Spleen (tissue), 11 donors: Measurements from ENCODE around the gene SSR4. TPM values are rescaled to one million over a fixed set of nuclear protein-coding genes. Genes with fewer than 3 reads are reported as not detected.
A peak's percentile ranks its signal among the peaks of the same experiment; 100 is the strongest.

Experiments
- DNase-seq: peaks from one replicate; pipeline ENCODE4 v3.0.0-alpha.2; 2020
- H3K27ac ChIP-seq, 8 donors: fragments of 200-600 bp; sonication (generic) in 7 of 8; 1 replicate in 4 of 8; 2 replicates in 4 of 8; pipeline versions ENCODE4 v1.5.0 to v1.8.0; 2016 to 2021; ENCODE audit warnings: inconsistent platforms in 4 of 8, mild to moderate bottlenecking in 4 of 8, moderate library complexity in 1 of 8
- H3K27me3 ChIP-seq, 7 donors: fragments of 200-600 bp; sonication (generic) in 6 of 7; replicated peaks in 1 of 7; 1 replicate in 4 of 7; 2 replicates in 3 of 7; pipeline versions ENCODE4 v1.5.0 to v1.8.0; 2016 to 2021; ENCODE audit warnings: inconsistent platforms in 3 of 7, mild to moderate bottlenecking in 1 of 7
- H3K36me3 ChIP-seq, 6 donors: fragments of 200-600 bp; sonication (generic) in 5 of 6; 1 replicate in 4 of 6; 2 replicates in 2 of 6; pipeline versions ENCODE4 v1.5.0 to v1.8.0; 2016 to 2021; ENCODE audit warnings: inconsistent platforms in 2 of 6
- H3K4me1 ChIP-seq, 6 donors: fragments of 200-600 bp; sonication (generic) in 5 of 6; 1 replicate in 3 of 6; 2 replicates in 3 of 6; pipeline versions ENCODE4 v1.5.0 to v1.8.0; 2016 to 2021; ENCODE audit warnings: inconsistent platforms in 3 of 6
- H3K4me3 ChIP-seq, 8 donors: fragments of 200-600 bp; sonication (generic) in 7 of 8; 1 replicate in 4 of 8; 2 replicates in 4 of 8; pipeline versions ENCODE4 v1.5.0 to v1.8.0; 2016 to 2021; ENCODE audit warnings: inconsistent platforms in 4 of 8, mild to moderate bottlenecking in 4 of 8, moderate library complexity in 2 of 8
- H3K9me3 ChIP-seq, 8 donors: fragments of 200-600 bp; sonication (generic) in 7 of 8; 1 replicate in 4 of 8; 2 replicates in 4 of 8; pipeline versions ENCODE4 v1.5.0 to v1.8.0; 2016 to 2021; ENCODE audit warnings: inconsistent platforms in 4 of 8
- POLR2A ChIP-seq, 3 donors: fragments of 450-650 bp; IDR thresholded peaks; one replicate each; pipeline ENCODE4 v1.5.1; 2017; ENCODE audit warnings: antibody characterized with exemption in 3 of 3, mild to moderate bottlenecking in 1 of 3
- POLR2AphosphoS5 ChIP-seq, 3 donors: sonication (generic); formaldehyde crosslinking; IDR thresholded peaks; one replicate each; pipeline ENCODE4 v1.5.1; 2017; ENCODE audit warnings: antibody characterized with exemption in 3 of 3
- WGBS, 5 donors: extraction: QIAGEN DNeasy Blood & Tissue Kit in 3 of 5; methylation state at CpG; one replicate each; pipeline versions ENCODE4 v1.1.5 to v1.1.7; 2013 to 2018; 5-methylcytosine and 5-hydroxymethylcytosine counted together
- intact Hi-C: fragments of 100-400 bp; cut with DNase I; formaldehyde crosslinking; loops from one replicate; pipeline ENCODE4 v1.15.0; 2023; ENCODE audit warnings: low total_unique reads
- polyA plus RNA-seq, 3 donors: library from polyadenylated mRNA; stranded (reverse); fragments of 200-250 nt; gene quantifications; one replicate each; pipeline ENCODE4 v1.2.1, GENCODE V29; 2013
- total RNA-seq, 7 donors: library from RNA; depleted of rRNA in 3 of 7; stranded (reverse); fragments of >200 nt in 3 of 7; fragmentation: NEBNext Ultra II Directional in 4 of 7; extraction: Animal tissue kit (Norgen Biotek cat#: 25700) in 4 of 7; gene quantifications; one replicate each; pipeline versions ENCODE4 v1.1.0 to v1.2.1, GENCODE V29; 2016 to 2021
- TF ChIP-seq, protein P1 (sequence below), 11 experiments: fragments of 200-600 bp in 7 of 11; fragments of 450-650 bp in 4 of 11; sonication (generic) in 4 of 11; IDR thresholded peaks in 8 of 11; conservative IDR thresholded peaks in 3 of 11; 1 replicate in 7 of 11; 2 replicates in 4 of 11; pipeline versions ENCODE4 v1.4.0 to v1.8.0; 2016 to 2021; ENCODE audit warnings: antibody characterized with exemption in 11 of 11, inconsistent platforms in 4 of 11, mild to moderate bottlenecking in 1 of 11
- donor health status: healthy with polysubstance abuse.
- donor health status: DM: no; HTN: no; CAD: no; lungs with moderate emphysema.
- donor health status: DM: no; HTN: no; CAD: no.
- donor health status: Bipolar disorder and iron deficiency.
- donor health status: healthy.
- donor health status: DM: no; HTN: no; CAD: no.
- donor health status: DM: yes; HTN: yes; CAD: no.

The SSR4 gene
- total and polyA plus RNA-seq, 10 donors, result 144 to 488 (median 255) TPM

DNA sequence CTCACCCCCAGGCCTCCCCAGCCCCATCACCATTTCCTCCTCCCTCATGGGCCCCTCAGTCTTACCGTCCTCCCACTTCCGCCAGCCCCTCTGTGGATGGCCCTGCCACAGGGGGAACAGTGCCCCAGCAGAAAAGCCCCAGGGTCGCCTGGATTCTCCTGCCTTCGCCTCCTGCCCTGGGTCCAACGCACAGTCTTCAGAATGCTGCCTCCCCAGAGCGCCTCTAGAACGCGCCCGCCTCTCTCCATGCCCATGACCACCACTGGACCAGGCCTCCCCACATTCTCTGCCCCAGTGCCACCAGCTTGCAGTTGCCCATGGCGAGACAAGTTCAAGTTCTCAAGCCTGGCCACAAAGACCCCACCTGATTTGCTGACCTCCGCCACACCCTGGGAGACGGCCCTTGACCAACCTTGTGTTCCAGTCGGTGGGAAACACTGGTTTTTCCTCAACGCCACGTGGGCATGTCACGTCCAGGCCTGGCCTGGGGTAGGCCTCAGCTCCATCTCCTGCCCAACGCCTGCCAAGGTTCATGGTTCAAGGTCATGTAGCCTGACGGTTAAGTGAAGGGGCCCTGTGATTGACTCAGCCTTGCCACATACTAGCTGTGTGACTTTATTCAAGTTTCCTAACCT is 31.1 kb upstream of the SSR4 start:
- Histone ChIP-seq H3K27me3 (peaks cover 0 to 11% (median 0%) of the 10 kb centered on the region in 7 donors), H3K27ac (no peak overlapping the region), H3K4me3 (no peak overlapping the region), H3K9me3 (no peaks in the 10 kb centered on the region), H3K36me3 (no peaks in the 10 kb centered on the region), H3K4me1 (peaks cover 0 to 32% (median 19%) of the 10 kb centered on the region in 6 donors)
- peak; percentile 74 for DNase-seq
- WGBS, 5 donors, result 77 to 88% (median 85%) methylated on average over 14 to 18 of the region's 18 CpGs
- TF ChIP-seq, protein P1, sequence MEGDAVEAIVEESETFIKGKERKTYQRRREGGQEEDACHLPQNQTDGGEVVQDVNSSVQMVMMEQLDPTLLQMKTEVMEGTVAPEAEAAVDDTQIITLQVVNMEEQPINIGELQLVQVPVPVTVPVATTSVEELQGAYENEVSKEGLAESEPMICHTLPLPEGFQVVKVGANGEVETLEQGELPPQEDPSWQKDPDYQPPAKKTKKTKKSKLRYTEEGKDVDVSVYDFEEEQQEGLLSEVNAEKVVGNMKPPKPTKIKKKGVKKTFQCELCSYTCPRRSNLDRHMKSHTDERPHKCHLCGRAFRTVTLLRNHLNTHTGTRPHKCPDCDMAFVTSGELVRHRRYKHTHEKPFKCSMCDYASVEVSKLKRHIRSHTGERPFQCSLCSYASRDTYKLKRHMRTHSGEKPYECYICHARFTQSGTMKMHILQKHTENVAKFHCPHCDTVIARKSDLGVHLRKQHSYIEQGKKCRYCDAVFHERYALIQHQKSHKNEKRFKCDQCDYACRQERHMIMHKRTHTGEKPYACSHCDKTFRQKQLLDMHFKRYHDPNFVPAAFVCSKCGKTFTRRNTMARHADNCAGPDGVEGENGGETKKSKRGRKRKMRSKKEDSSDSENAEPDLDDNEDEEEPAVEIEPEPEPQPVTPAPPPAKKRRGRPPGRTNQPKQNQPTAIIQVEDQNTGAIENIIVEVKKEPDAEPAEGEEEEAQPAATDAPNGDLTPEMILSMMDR (IDR thresholded peaks at IDR 0.05 in 8 of 11, conservative IDR thresholded peaks at IDR 0.05 in 3 of 11), result no peak
- no peak for TF ChIP-seq POLR2A (IDR thresholded peaks at IDR 0.05)
- no peak for TF ChIP-seq POLR2AphosphoS5 (IDR thresholded peaks at IDR 0.05)
- intact Hi-C loops, result no loop called here

DNA sequence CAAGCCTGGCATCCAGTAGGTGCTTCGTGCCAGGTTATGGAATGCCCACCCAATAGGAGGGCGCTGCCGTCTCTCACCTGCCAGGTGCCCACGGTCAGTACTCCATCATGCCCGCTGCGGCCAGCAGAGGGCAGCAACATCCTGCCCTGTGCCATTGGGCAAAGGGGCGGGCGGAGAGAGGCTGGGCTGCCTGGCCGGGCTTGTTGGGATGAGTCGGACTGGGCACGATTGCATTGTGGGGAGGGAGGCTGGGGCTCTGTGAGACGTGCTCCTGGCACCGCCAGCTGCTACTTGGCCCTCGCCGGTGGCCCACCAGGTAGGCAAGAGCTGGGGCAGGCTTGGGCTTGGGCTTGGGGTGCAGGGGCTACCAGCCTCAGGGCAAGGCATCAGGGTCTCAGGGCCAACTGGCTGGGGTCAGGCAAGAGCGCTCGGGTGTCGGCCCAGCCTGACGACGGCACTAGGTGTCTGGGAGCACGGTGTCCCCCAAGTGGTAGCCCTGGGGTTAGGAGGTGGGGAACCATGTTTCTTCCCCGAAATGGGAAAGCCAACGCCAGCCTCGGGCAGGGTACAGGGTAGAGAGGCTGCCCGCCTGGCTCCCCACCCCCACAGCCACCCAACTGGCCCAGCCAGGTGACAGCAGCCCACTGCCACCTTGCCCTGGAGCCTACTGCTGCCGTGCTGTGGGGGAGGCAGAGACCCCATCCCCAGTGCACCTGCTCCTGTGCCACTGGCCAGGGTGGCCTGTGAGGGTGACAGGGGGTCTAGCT is 30.3 kb upstream of the SSR4 start, which contains the start of gene PLXNB3:
Gene PLXNB3, plus strand, starts transcription at position 261 of the 767 bp plus-strand sequence. CDS start 1,287 bp downstream, outside the sequence.
- 31 to 44% (median 34%) methylated on average over 16 to 26 of the region's 26 CpGs; no CpG with 5 or more reads in 1 of the 5 donors for WGBS, 5 donors
- H3K4me3 ChIP-seq, result no peak within 1 kb of the TSS
- H3K36me3 ChIP-seq, result no peaks in the 10 kb centered on the region
- intact Hi-C loops, result no loop called here
- TF ChIP-seq POLR2A (IDR thresholded peaks at IDR 0.05) (no peak), POLR2AphosphoS5 (IDR thresholded peaks at IDR 0.05) (peak; percentile 59 to 77 (median 71))
- TF ChIP-seq, protein P1 (IDR thresholded peaks at IDR 0.05 in 8 of 11, conservative IDR thresholded peaks at IDR 0.05 in 3 of 11), result peak; percentile 85 to 93 (median 89)
- peaks cover 0 to 11% (median 0%) of the 10 kb centered on the region in 7 donors for H3K27me3 ChIP-seq
- H3K27ac ChIP-seq, result peak within 1 kb of the TSS in 1 of 8 donors; percentile 23
- H3K9me3 ChIP-seq, result no peaks in the 10 kb centered on the region
- peak; percentile 94 for DNase-seq
- peaks cover 0 to 39% (median 20%) of the 10 kb centered on the region in 6 donors for H3K4me1 ChIP-seq

DNA sequence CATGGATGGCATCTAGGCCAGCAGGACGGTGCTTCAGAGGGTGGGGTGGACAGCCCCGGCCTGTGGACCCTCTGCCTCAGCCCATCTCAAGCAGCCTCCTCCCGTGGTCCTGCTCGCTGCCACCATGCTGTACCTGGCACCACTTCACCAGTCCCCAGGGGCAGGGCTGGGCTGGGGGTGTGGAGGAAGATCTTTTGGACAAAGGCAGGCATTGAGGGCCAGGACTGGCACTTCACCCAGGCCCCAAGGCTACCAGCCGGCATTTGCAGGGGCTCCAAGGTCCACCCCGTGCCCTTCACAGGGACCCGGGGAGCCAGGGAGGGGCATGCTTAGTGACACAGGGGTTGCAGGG is 29.7 kb upstream of the SSR4 start:
- Histone ChIP-seq H3K4me1 (peaks cover 0 to 39% (median 20%) of the 10 kb centered on the region in 6 donors), H3K27ac (peak overlapping the region in 1 of 8 donors; percentile 23), H3K4me3 (no peak overlapping the region), H3K27me3 (peaks cover 0 to 11% (median 0%) of the 10 kb centered on the region in 7 donors), H3K36me3 (no peaks in the 10 kb centered on the region), H3K9me3 (no peaks in the 10 kb centered on the region)
- peak; percentile 69 for DNase-seq
- TF ChIP-seq POLR2A (IDR thresholded peaks at IDR 0.05) (no peak), POLR2AphosphoS5 (IDR thresholded peaks at IDR 0.05) (no peak)
- TF ChIP-seq, protein P1 (IDR thresholded peaks at IDR 0.05 in 8 of 11, conservative IDR thresholded peaks at IDR 0.05 in 3 of 11), result no peak
- 81 to 87% (median 83%) methylated on average over 6 to 7 of the region's 7 CpGs; no CpG with 5 or more reads in 1 of the 5 donors for WGBS, 5 donors
- intact Hi-C loops, result no loop called here
